ENCODE data around the gene CCL18.
"Not testable (repeated sequence)": the region's sequence is repeated elsewhere in the genome, so short reads cannot be mapped to it uniquely, and the experiment has no call there.

The CCL18 gene

GRCh38 chr17:36072431-36073121, 8.5 kb downstream of the CCL18 start:
- DNase-seq (ENCODE audit: low read depth): no peak

GRCh38 chr17:36074365-36074764, 10.3 kb downstream of the CCL18 start:
- DNase-seq (ENCODE audit: low read depth): no peak

- DNase-seq (ENCODE audit: low read depth): not testable (repeated sequence)
These were observed 17.8 kb downstream of the CCL18 start for GRCh38 chr17:36081681-36082471.

- not testable (repeated sequence) for DNase-seq (ENCODE audit: low read depth)
These were observed 18.5 kb downstream of the CCL18 start for GRCh38 chr17:36082482-36083120.

GRCh38 chr17:36083691-36084090, 19.6 kb downstream of the CCL18 start:
- not testable (repeated sequence) for DNase-seq (ENCODE audit: low read depth)

- no peak for DNase-seq (ENCODE audit: low read depth)
These were observed 21.7 kb downstream of the CCL18 start for GRCh38 chr17:36085765-36086164.

- DNase-seq (ENCODE audit: low read depth): no peak
These were observed 22.7 kb downstream of the CCL18 start for GRCh38 chr17:36086791-36087190.

- not testable (repeated sequence) for DNase-seq (ENCODE audit: low read depth)
These were observed 23.4 kb downstream of the CCL18 start for GRCh38 chr17:36087471-36087870.

- DNase-seq (ENCODE audit: low read depth): not testable (repeated sequence)
These were observed 24.0 kb downstream of the CCL18 start for GRCh38 chr17:36087897-36088572.

- no peak for DNase-seq (ENCODE audit: low read depth)
These were observed 24.7 kb downstream of the CCL18 start for GRCh38 chr17:36088670-36089338.

GRCh38 chr17:36089339-36089865, 25.3 kb downstream of the CCL18 start:
- no peak for DNase-seq (ENCODE audit: low read depth)

- DNase-seq (ENCODE audit: low read depth): no peak
These were observed 26.1 kb downstream of the CCL18 start, which contains the start of gene CCL3 for GRCh38 chr17:36089888-36090836. Gene CCL3, minus strand, starts transcription at chr17:36090143. Its CDS starts 85 bp downstream, at chr17:36090058.

GRCh38 chr17:36092230-36092629, 28.2 kb downstream of the CCL18 start:
- no peak for DNase-seq (ENCODE audit: low read depth)

GRCh38 chr17:36092715-36093114, 28.6 kb downstream of the CCL18 start:
- DNase-seq (ENCODE audit: low read depth): not testable (repeated sequence)

GRCh38 chr17:36094232-36094631, 30.2 kb downstream of the CCL18 start:
- DNase-seq (ENCODE audit: low read depth): no peak

- no peak for DNase-seq (ENCODE audit: low read depth)
These were observed 30.7 kb downstream of the CCL18 start for GRCh38 chr17:36094746-36095145.

- no peak for DNase-seq (ENCODE audit: low read depth)
These were observed 31.9 kb downstream of the CCL18 start for GRCh38 chr17:36095992-36096391.

GRCh38 chr17:36099004-36099403, 34.9 kb downstream of the CCL18 start:
- DNase-seq (ENCODE audit: low read depth): not testable (repeated sequence)

GRCh38 chr17:36103401-36103975, 39.4 kb downstream of the CCL18 start, which contains the start of gene CCL4:
Gene CCL4, plus strand, starts transcription at chr17:36103827. Its CDS starts 79 bp downstream, at chr17:36103906.
- DNase-seq (ENCODE audit: low read depth): not testable (repeated sequence)

GRCh38 chr17:36104246-36104645, 40.2 kb downstream of the CCL18 start:
- DNase-seq (ENCODE audit: low read depth): not testable (repeated sequence)

Measured in fibroblast of the conjunctiva (primary cell).